GM18505 (cell line): ENCODE results near the gene WNT5A.

ENCODE experiments used
- ATAC-seq: cut with Tn5 transposase; IDR thresholded peaks from one replicate; pipeline ENCODE4 v1.9.1; 2021; ENCODE audit not compliant: unreplicated experiment
- POLR2A ChIP-seq: IDR thresholded peaks from 4 replicates; pipeline ENCODE4 v1.6.1; 2011; ENCODE audit warnings: borderline replicate concordance; ENCODE audit not compliant: insufficient read depth, insufficient read length; ENCODE audit errors: extremely low read depth

Gene WNT5A

GRCh38 chr3:55461896-55462295 lies 25.2 kb downstream of the WNT5A start:
- no peak for ATAC-seq
- no peak for TF ChIP-seq POLR2A

DNA sequence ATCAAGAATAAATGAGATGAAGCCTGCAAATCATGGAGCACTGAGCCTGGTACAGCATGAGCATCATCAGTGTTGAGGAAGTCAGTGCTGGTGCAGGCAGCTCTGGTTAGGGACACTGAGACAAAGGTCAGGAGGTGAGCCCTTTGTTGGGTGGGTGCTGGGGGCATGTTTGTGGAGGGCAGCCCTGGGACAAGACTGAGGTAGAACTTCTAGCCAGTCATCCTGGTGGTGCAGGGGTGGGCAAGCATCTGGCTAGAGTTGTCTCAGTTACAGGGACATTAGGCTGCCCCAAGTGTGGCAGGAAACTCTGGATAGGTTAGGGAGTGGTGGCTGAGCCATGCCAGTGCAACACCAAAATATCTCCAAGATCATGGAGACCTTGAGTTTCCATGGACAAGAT lies 27.3 kb downstream of the WNT5A start:
- no peak for TF ChIP-seq POLR2A
- ATAC-seq, result no peak

DNA sequence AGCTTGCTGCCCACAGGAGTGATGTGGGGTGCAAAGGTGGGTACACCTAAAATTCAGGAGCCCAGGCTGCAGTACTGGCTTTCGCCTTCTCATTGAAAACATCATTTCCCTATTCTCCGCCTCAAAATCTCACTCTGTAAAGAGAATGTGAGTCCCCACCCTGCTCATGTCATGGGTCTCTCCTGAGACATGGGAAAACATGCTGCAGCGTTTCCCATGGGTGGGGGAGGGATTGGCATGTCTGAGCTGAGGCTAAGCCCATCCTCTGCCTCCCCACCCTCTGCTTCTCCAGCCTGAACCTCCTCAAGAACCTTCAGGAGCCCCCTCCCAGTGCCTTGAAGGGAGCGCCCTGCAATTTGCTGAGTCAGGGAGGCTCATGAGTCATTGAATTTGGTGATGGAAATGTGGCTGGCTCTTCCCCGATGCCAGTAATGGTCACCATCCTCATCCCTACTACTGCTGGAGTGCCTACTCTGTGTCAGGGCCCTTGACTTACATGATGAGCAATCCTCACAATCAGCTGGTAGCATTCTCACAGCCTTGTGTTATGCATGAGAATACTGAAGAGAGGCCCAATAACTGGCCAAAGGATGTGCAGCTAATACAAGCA lies 28.8 kb downstream of the WNT5A start:
- no peak for TF ChIP-seq POLR2A
- no peak for ATAC-seq

DNA sequence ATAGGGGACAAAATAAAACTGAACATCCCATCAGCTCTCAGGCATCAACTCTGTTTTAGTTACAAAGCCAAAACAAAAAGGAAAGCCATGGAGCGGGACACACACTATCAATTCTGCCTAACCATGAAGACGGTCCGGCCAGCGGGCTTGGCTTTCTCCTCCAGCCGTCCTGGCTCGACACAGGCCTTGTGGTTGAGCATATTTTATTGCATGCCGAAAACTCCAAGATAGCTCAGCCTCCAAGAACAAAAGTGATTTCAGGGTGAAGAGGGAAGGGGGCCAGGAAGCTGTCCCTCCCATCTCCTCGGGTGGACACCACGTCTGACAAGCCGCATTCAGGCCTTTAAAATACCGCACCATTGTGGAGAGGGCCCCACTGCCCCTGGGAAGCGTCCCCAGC lies 31.2 kb downstream of the WNT5A start:
- ATAC-seq, result no peak
- no peak for TF ChIP-seq POLR2A

DNA sequence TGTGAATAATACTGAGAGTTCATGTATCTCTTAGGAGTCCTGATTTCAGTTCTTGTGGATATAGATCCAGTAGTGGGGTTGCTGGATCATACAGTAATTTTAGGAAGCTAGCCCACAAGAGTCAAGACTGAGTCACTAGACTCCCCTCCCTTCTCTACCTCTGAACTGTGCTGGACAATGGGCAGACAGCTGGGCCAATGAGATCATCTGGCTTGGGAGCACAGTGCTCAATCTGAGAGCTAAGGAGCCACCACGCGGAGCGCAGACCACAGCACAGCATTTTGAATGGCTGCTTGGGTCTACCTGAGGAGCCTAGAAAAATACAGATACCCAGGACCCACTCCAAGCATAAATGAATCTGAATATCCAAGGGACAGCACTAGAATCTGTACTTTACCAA lies 32.5 kb downstream of the WNT5A start:
- ATAC-seq, result no peak

DNA sequence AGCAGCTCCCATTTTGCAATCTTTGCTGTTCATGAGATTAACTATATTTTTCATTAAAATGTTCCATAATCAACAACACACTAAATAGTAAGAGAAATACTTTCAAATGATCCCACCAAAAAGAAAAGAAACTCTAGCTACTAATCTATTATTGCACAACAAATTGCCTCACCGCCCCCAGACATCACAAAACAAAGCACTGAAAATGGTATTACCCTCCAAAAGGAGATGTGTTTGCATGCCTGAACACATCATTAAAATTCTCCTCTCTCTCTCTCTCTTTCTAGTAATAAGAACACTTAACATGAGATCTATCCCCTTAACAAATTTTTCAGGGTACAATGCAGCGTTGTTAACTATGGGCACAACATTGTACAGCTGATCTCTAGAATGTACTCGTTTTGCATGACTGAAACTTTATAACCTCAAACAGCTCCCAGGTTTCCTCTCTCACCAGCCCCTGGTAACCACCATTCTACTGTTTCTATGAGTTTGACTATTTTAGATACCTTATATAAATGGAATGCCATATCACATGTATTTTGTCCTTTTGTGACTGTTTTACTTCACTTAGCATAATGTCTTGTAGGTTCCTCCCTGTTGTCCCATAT lies 33.1 kb downstream of the WNT5A start:
- no peak for ATAC-seq
- TF ChIP-seq POLR2A, result no peak

More for the DNA sequence above, 32.5 kb downstream of the WNT5A start:
- TF ChIP-seq POLR2A, result no peak

DNA sequence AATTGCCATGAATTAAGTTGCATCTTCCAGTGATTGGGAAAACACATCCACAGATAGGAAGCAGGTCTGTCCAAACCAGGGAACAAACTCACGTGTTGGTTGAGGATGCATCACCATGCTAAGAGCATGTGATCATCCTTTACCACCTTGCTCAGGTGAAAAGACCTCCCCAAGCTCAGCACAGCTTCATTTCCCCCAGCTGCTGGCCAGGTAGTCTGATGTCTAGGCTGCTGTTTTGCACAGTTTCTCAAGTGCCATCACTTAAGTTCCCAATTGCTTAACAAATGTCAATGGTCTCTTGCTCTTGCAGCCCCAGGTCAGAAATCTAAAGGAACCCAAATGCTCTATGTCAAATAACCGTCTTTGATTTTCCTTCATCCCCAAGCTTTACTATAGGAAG lies 34.2 kb downstream of the WNT5A start:
- TF ChIP-seq POLR2A, result no peak
- no peak for ATAC-seq

DNA sequence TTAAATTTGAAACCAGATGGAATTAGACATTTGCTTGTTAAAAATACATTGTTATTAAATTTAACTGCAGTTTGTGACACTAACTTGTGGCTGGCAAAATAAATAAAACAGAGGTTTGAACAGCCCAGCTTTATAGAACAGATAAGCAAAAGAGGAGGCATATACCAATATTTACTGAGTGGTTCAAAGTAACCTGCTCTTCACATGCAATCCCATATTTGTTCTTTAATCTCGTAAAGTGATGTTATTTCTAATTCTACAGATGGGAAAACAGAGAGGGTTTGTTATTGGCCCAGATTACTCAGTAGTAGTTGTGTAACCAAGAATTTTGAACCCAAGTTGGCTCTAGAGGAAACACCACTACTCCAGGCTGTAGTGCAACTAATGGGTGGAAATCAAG lies 37.6 kb downstream of the WNT5A start:
- no peak for TF ChIP-seq POLR2A
- ATAC-seq, result no peak

- no peak for TF ChIP-seq POLR2A
- ATAC-seq, result no peak
Measured at GRCh38 chr3:55446850-55447249, 40.3 kb downstream of the WNT5A start.

DNA sequence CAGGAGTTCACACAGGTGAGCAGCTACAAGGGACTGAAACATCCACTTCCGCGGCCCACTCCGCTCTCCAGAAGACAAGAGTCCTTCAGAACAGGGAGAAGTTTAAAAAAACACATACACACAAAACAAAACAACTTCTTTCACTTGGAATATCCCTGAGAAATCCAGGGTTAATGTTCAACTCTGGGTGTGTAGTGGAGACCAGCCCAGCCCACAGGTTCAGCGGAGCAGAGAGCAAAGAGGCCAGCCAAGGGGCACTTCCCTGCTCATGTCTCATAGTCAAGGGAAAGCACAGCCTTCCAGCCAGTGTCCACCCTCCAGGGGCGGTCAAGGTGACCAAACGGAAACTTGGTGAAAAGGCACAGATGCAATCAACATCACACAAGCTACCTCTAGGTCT lies 41.6 kb downstream of the WNT5A start:
- ATAC-seq, result no peak
- no peak for TF ChIP-seq POLR2A

DNA sequence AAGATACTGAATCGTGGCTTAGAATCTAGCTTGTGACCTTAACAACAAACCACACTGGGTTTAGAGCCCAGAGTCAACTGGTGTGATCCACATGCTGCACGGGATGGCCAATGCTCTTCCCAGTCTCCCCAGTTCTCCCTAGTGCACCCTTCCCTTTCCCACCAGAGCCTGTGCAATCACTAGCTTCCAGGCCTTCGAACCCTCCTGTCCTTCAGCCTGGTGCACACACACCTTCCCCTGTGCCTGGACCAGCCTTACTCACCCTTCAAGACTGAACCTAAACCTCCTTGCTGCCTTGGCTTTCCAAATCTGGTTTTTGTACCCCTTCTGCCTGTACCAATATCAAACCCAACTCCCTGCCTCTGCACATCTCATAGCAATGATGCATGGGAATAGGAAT lies 43.8 kb downstream of the WNT5A start:
- no peak for ATAC-seq
- TF ChIP-seq POLR2A, result no peak

GRCh38 chr3:55442861-55443260 lies 44.2 kb downstream of the WNT5A start:
- no peak for ATAC-seq
- TF ChIP-seq POLR2A, result no peak

DNA sequence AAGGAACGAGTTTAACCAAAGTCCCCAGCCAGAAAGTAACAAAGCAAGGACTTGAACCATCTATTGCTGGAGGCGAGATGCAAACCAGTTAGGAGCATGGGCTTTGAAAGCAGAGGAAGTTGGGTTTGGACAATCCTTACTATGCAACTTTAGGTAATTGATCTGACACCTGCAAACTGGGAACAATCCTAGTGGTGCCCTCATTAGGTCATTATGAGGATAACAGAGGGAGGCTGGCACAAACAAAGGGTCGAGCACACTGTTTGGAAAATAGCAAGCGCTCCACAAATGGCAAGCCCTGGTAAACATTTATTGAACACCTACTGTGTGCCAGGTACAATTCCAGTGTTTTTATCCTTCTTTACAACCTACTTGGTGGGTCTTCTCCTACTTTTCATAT lies 45.6 kb downstream of the WNT5A start:
- TF ChIP-seq POLR2A, result no peak
- ATAC-seq, result no peak

GRCh38 chr3:55440104-55440708 lies 46.9 kb downstream of the WNT5A start:
- TF ChIP-seq POLR2A, result no peak
- ATAC-seq, result no peak
